Loucy (cell line): ENCODE measurements around the gene SP110.

ENCODE experiments used
- H2AFZ ChIP-seq: fragments of 200-600 bp; sonication (generic); 2 replicates; pipeline ENCODE4 v1.6.0; 2016; ENCODE audit warnings: antibody characterized with exemption, mild to moderate bottlenecking, low read length, moderate library complexity
- H3F3A ChIP-seq: fragments of 200-600 bp; 2 replicates; pipeline ENCODE4 v1.6.0; 2016; ENCODE audit warnings: antibody characterized with exemption, low read depth, mild to moderate bottlenecking
- H3K27me3 ChIP-seq: fragments of 200-600 bp; sonication (generic); 2 replicates; pipeline ENCODE4 v1.6.1; 2014; ENCODE audit warnings: low read length, mild to moderate bottlenecking; ENCODE audit not compliant: insufficient read depth, poor library complexity, severe bottlenecking
- H3K36me3 ChIP-seq: fragments of 200-600 bp; sonication (generic); 2 replicates; pipeline ENCODE4 v1.6.1; 2016; ENCODE audit warnings: low read length; ENCODE audit not compliant: insufficient read depth
- H3K4me1 ChIP-seq: fragments of 200-600 bp; sonication (generic); 2 replicates; pipeline ENCODE4 v1.5.1; 2014; ENCODE audit warnings: low read length, mild to moderate bottlenecking; ENCODE audit not compliant: insufficient read depth, poor library complexity, severe bottlenecking
- H3K4me2 ChIP-seq: fragments of 200-600 bp; sonication (generic); 2 replicates; pipeline ENCODE4 v1.6.0; 2014; ENCODE audit warnings: antibody characterized with exemption, low read length, low read depth, mild to moderate bottlenecking; ENCODE audit not compliant: poor library complexity, severe bottlenecking
- H3K4me3 ChIP-seq: fragments of 200-600 bp; sonication (generic); 2 replicates; pipeline ENCODE4 v1.5.1; 2014; ENCODE audit warnings: low read length, mild to moderate bottlenecking, mixed read lengths; ENCODE audit not compliant: poor library complexity, severe bottlenecking
- H3K79me2 ChIP-seq: fragments of 200-600 bp; sonication (generic); 2 replicates; pipeline ENCODE4 v1.6.1; 2014; ENCODE audit warnings: low read length; ENCODE audit not compliant: insufficient read depth
- H3K9ac ChIP-seq: fragments of 200-600 bp; sonication (generic); 2 replicates; pipeline ENCODE4 v1.6.0; 2014; ENCODE audit warnings: mild to moderate bottlenecking, low read depth, low read length, moderate library complexity; ENCODE audit not compliant: poor library complexity, severe bottlenecking
- H3K9me2 ChIP-seq: fragments of 200-600 bp; sonication (generic); replicated peaks from 2 replicates; pipeline ENCODE4 v1.6.1; 2016; ENCODE audit warnings: low read depth, low read length, mixed read lengths
- H3K9me3 ChIP-seq: fragments of 200-600 bp; sonication (generic); 2 replicates; pipeline ENCODE4 v1.6.1; 2014; ENCODE audit warnings: mild to moderate bottlenecking, antibody characterized with exemption, low read length, low read depth; ENCODE audit not compliant: insufficient read depth
- H4K20me1 ChIP-seq: fragments of 200-600 bp; sonication (generic); 2 replicates; pipeline ENCODE4 v1.6.0; 2014; ENCODE audit warnings: antibody characterized with exemption, low read length, mild to moderate bottlenecking; ENCODE audit not compliant: insufficient read depth, poor library complexity, severe bottlenecking
- CTCF ChIP-seq: fragments of 200-600 bp; sonication (generic); conservative IDR thresholded peaks from 2 replicates; pipeline ENCODE4 v1.5.1; 2014; ENCODE audit warnings: mild to moderate bottlenecking, antibody characterized with exemption, low read length
- EZH2phosphoT487 ChIP-seq: fragments of 200-600 bp; IDR thresholded peaks from 2 replicates; pipeline ENCODE4 v1.6.1; 2018; ENCODE audit warnings: antibody characterized with exemption, mild to moderate bottlenecking, moderate library complexity, borderline replicate concordance

SP110 gene

DNA sequence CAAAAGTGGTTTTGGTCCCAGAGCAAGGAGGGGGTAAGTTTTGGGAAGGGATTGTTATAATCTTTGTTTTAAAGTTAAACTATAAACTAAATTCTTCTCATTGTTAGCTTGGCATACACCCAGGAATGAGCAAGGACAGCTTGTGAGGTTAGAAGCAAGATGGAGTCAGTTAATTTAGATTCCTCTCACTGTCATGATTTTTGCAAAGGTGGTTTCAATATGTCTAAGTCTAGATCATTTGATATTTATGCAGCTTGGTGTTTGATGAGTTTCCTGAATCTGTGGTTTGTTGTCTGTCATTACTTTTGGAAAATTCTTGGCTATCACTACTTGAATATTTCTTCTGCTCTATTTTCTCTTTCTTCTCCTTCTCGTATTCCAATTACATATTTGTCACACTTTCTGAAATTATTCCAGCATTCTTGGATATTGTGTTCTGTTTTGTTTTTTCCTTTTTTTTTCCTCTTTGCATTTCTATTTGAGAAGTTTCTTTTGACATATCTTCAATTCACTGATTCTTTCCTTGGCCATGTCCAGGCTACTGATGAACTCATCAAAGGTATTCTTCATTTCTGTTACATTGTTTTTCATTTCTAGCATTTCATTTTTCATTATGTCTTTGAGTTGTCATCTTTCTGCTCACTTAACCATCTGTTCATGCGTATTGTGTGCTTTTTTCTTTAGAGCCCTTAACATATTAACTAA is 10.9 kb upstream of the SP110 start:
- H2AFZ ChIP-seq: no peak overlapping the region
- H3F3A ChIP-seq: no peaks in the 10 kb centered on the region
- H3K79me2 ChIP-seq: no peaks in the 10 kb centered on the region
- TF ChIP-seq EZH2phosphoT487 (no peak), CTCF (no peak)
- H3K4me1 ChIP-seq: no peaks in the 10 kb centered on the region
- H3K36me3 ChIP-seq: no peaks in the 10 kb centered on the region
- H3K9me3 ChIP-seq: peaks cover 15% of the 10 kb centered on the region
- no peak overlapping the region for H3K4me3 ChIP-seq
- no peaks in the 10 kb centered on the region for H3K27me3 ChIP-seq
- no peaks in the 10 kb centered on the region for H4K20me1 ChIP-seq
- no peak overlapping the region for H3K4me2 ChIP-seq
- no peaks in the 10 kb centered on the region for H3K9me2 ChIP-seq
- no peak overlapping the region for H3K9ac ChIP-seq

DNA sequence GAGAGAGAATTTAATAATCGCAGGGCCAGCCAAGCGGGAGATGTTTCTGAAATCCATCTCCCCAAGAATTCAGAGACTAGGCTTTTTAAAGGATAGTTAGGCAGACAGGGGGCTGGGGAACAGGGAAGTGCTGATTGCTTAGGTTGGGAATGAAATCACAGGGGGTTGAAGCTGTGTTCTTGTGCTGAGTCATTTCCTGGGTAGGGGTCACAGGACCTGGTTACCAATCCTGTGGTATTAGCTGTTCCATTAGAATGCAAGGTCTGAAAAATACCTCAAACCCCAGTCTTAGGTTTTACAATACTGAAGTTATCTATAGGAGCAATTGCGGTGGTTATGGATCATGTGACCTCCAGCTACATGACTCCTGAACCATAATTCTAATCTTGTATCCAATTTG is 10.3 kb upstream of the SP110 start:
- Histone ChIP-seq H3K9ac (no peak overlapping the region), H3F3A (no peaks in the 10 kb centered on the region)

DNA sequence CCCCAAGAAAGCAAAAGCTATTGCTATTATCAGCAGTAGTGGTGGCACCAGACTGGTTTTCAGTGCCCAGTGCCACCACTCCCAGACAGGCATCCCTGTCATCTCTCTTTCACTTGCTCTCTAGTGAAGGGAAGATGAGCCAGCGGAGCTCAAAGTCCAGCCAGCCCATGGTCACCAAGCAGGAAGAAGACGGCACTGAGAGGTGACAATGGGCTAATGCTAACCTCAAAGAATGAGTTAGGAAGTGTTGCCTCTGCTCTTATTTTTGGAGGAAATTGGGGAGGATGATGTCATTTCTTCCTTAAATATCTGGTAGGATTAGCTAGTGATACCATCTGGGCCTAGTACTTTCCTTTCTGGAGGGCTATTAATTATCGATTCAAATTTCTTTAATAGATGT is 7.4 kb upstream of the SP110 start:
- Histone ChIP-seq H3K4me3 (no peak overlapping the region), H2AFZ (no peak overlapping the region), H3K4me2 (no peak overlapping the region), H3K27me3 (no peaks in the 10 kb centered on the region), H3K36me3 (no peaks in the 10 kb centered on the region), H3K9me2 (no peaks in the 10 kb centered on the region), H3K79me2 (no peaks in the 10 kb centered on the region), H3K9me3 (peaks cover 15% of the 10 kb centered on the region), H3K9ac (no peak overlapping the region), H4K20me1 (no peaks in the 10 kb centered on the region), H3K4me1 (no peaks in the 10 kb centered on the region), H3F3A (no peaks in the 10 kb centered on the region)
- no peak for TF ChIP-seq EZH2phosphoT487
- TF ChIP-seq CTCF: no peak

More for the DNA sequence above, 10.3 kb upstream of the SP110 start:
- Histone ChIP-seq H3K9me3 (peaks cover 15% of the 10 kb centered on the region), H3K4me1 (no peaks in the 10 kb centered on the region), H3K36me3 (no peaks in the 10 kb centered on the region), H3K27me3 (no peaks in the 10 kb centered on the region), H3K79me2 (no peaks in the 10 kb centered on the region), H4K20me1 (no peaks in the 10 kb centered on the region), H3K4me3 (no peak overlapping the region), H3K4me2 (no peak overlapping the region), H3K9me2 (no peaks in the 10 kb centered on the region), H2AFZ (no peak overlapping the region)
- TF ChIP-seq EZH2phosphoT487: no peak
- no peak for TF ChIP-seq CTCF
